HEK293 (cell line): Measurements from ENCODE around the gene LHFPL3.

Source experiments
- CTCF ChIA-PET: fragments of 350-600 bp; formaldehyde crosslinking; extraction: SDS; loops from one replicate; lab custom pipeline; 2021; ENCODE audit warnings: antibody characterized with exemption; lab: Yijun Ruan, JAX
- POLR2A ChIA-PET: fragments of 300-600 bp; formaldehyde crosslinking; extraction: SDS; loops from one replicate; lab custom pipeline; 2020; ENCODE audit warnings: antibody characterized with exemption, inconsistent platforms; lab: Yijun Ruan, JAX
- H3K27ac ChIP-seq: fragments of 200-500 bp; sonication (Bioruptor generic); 2 replicates; pipeline ENCODE4 v1.5.1; 2014; ENCODE audit warnings: low read depth, low read length, control low read depth, inconsistent platforms; ENCODE audit errors: extremely low read depth
- H3K36me3 ChIP-seq, 2 experiments: fragments of 200-500 bp in 1 of 2; sonication (Bioruptor generic) in 1 of 2; 1 replicate in 1 of 2; 2 replicates in 1 of 2; pipeline ENCODE4 v1.5.1; 2014 to 2017; ENCODE audit warnings: inconsistent platforms in 2 of 2, low read length in 2 of 2; ENCODE audit not compliant: control insufficient read depth in 2 of 2, insufficient read depth in 1 of 2
- H3K4me1 ChIP-seq: fragments of 200-500 bp; sonication (Bioruptor generic); 2 replicates; pipeline ENCODE4 v1.5.1; 2014; ENCODE audit warnings: mild to moderate bottlenecking, low read length, inconsistent platforms; ENCODE audit not compliant: control insufficient read depth, insufficient read depth
- H3K4me3 ChIP-seq: 2 replicates; pipeline ENCODE4 v1.5.1; 2011; ENCODE audit warnings: low read depth, mild to moderate bottlenecking, control low read depth, low read length, moderate library complexity
- H3K9me3 ChIP-seq: fragments of 200-500 bp; sonication (Bioruptor generic); 2 replicates; pipeline ENCODE4 v1.5.1; 2014; ENCODE audit warnings: low read depth, low read length, inconsistent platforms; ENCODE audit not compliant: control insufficient read depth, insufficient read depth
- HOXC10 ChIP-seq: sonication (generic); formaldehyde crosslinking; IDR thresholded peaks from 2 replicates; pipeline ENCODE4 v1.8.1; 2023; ENCODE audit warnings: mild to moderate bottlenecking, missing genetic modification reagents
- KLF7 ChIP-seq: fragments of 450-650 bp; formaldehyde crosslinking; IDR thresholded peaks from 2 replicates; pipeline ENCODE4 v1.5.1; 2016; ENCODE audit warnings: missing biosample characterization, missing genetic modification characterization, borderline replicate concordance
- SCRT1 ChIP-seq: fragments of 450-650 bp; formaldehyde crosslinking; IDR thresholded peaks from 2 replicates; pipeline ENCODE4 v1.5.1; 2016; ENCODE audit warnings: missing biosample characterization, missing genetic modification characterization, borderline replicate concordance
- SP2 ChIP-seq: fragments of 450-650 bp; formaldehyde crosslinking; IDR thresholded peaks from 2 replicates; pipeline ENCODE4 v1.5.1; 2016; ENCODE audit warnings: missing biosample characterization, missing genetic modification characterization
- TSHZ1 ChIP-seq: fragments of 450-650 bp; formaldehyde crosslinking; IDR thresholded peaks from 2 replicates; pipeline ENCODE4 v1.5.1; 2016; ENCODE audit warnings: missing biosample characterization, missing genetic modification characterization, borderline replicate concordance
- ZNF121 ChIP-seq: fragments of 450-650 bp; formaldehyde crosslinking; IDR thresholded peaks from 2 replicates; pipeline ENCODE4 v1.5.1; 2016; ENCODE audit warnings: missing biosample characterization, missing genetic modification characterization
- ZNF132 ChIP-seq: fragments of 450-650 bp; formaldehyde crosslinking; IDR thresholded peaks from 2 replicates; pipeline ENCODE4 v1.5.1; 2017; ENCODE audit warnings: missing biosample characterization, missing genetic modification characterization, borderline replicate concordance
- ZNF140 ChIP-seq: fragments of 450-650 bp; formaldehyde crosslinking; IDR thresholded peaks from 2 replicates; pipeline ENCODE4 v1.5.1; 2016; ENCODE audit warnings: missing biosample characterization, missing genetic modification characterization
- ZNF211 ChIP-seq: fragments of 450-650 bp; formaldehyde crosslinking; IDR thresholded peaks from 2 replicates; pipeline ENCODE4 v1.5.1; 2016; ENCODE audit warnings: low read depth, missing biosample characterization, missing genetic modification characterization
- ZNF398 ChIP-seq: fragments of 450-650 bp; formaldehyde crosslinking; IDR thresholded peaks from 2 replicates; pipeline ENCODE4 v1.5.1; 2017; ENCODE audit warnings: missing biosample characterization, missing genetic modification characterization
- ZNF488 ChIP-seq: fragments of 450-650 bp; formaldehyde crosslinking; IDR thresholded peaks from 2 replicates; pipeline ENCODE4 v1.5.1; 2016; ENCODE audit warnings: missing biosample characterization, missing genetic modification characterization
- ZNF518A ChIP-seq: fragments of 450-650 bp; formaldehyde crosslinking; conservative IDR thresholded peaks from 2 replicates; pipeline ENCODE4 v1.5.1; 2016; ENCODE audit warnings: low read depth, missing biosample characterization, missing genetic modification characterization
- ZNF530 ChIP-seq: fragments of 450-650 bp; formaldehyde crosslinking; IDR thresholded peaks from 2 replicates; pipeline ENCODE4 v1.5.1; 2016; ENCODE audit warnings: low read depth, missing biosample characterization, missing genetic modification characterization
- ZNF580 ChIP-seq: fragments of 450-650 bp; formaldehyde crosslinking; IDR thresholded peaks from 2 replicates; pipeline ENCODE4 v1.5.1; 2016; ENCODE audit warnings: missing biosample characterization, missing genetic modification characterization
- ZNF623 ChIP-seq: fragments of 450-650 bp; formaldehyde crosslinking; IDR thresholded peaks from 2 replicates; pipeline ENCODE4 v1.5.1; 2016; ENCODE audit warnings: missing biosample characterization, missing genetic modification characterization
- ZNF677 ChIP-seq: fragments of 450-650 bp; IDR thresholded peaks from 2 replicates; pipeline ENCODE4 v1.5.0; 2018; ENCODE audit warnings: missing biosample characterization, mild to moderate bottlenecking, missing genetic modification characterization, moderate library complexity
- ZNF692 ChIP-seq: fragments of 450-650 bp; formaldehyde crosslinking; IDR thresholded peaks from 2 replicates; pipeline ENCODE4 v1.5.1; 2016; ENCODE audit warnings: missing biosample characterization, missing genetic modification characterization
- ZSCAN30 ChIP-seq: fragments of 450-650 bp; IDR thresholded peaks from 2 replicates; pipeline ENCODE4 v1.5.1; 2018; ENCODE audit warnings: missing biosample characterization, mild to moderate bottlenecking, missing genetic modification characterization, moderate library complexity

Gene LHFPL3

GRCh38 chr7:104807671-104808070 is 479.3 kb downstream of the LHFPL3 start:
- TF ChIP-seq TSHZ1 (no peak), ZNF530 (tag by site-specific recombination) (no peak), SCRT1 (tag by site-specific recombination) (no peak), SP2 (tag by site-specific recombination) (no peak), ZNF132 (tag by site-specific recombination) (no peak), ZNF398 (no peak)
- CTCF ChIA-PET, result interaction anchor here (0.6 kb wide), 1 partner anchor 53 kb away, joined by 3 read pairs; no protein-coding TSS in a partner anchor
- no peak overlapping the region for H3K27ac ChIP-seq
- POLR2A ChIA-PET, result no interaction called here
- H3K4me3 ChIP-seq, result no peak overlapping the region
- no peaks in the 10 kb centered on the region for H3K36me3 ChIP-seq
- H3K4me1 ChIP-seq, result no peaks in the 10 kb centered on the region
- no peaks in the 10 kb centered on the region for H3K9me3 ChIP-seq

GRCh38 chr7:104809906-104810305 is 481.5 kb downstream of the LHFPL3 start:
- Histone ChIP-seq H3K4me1 (no peaks in the 10 kb centered on the region), H3K4me3 (no peak overlapping the region), H3K9me3 (no peaks in the 10 kb centered on the region), H3K27ac (no peak overlapping the region), H3K36me3 (no peaks in the 10 kb centered on the region)
- POLR2A ChIA-PET, result no interaction called here
- CTCF ChIA-PET, result interaction anchor here (0.7 kb wide), 1 partner anchor 35 kb away, joined by 3 read pairs; no protein-coding TSS in a partner anchor
- TF ChIP-seq ZNF121 (no peak), ZNF488 (tag by site-specific recombination) (no peak), ZNF580 (tag by site-specific recombination) (no peak), ZNF398 (no peak), ZNF677 (no peak), HOXC10 (CRISPR knock-in tag) (no peak), ZNF518A (no peak), ZNF692 (tag by site-specific recombination) (no peak), ZNF211 (tag by site-specific recombination) (no peak), ZNF140 (tag by site-specific recombination) (no peak), KLF7 (no peak), ZSCAN30 (no peak), ZNF623 (tag by site-specific recombination) (no peak), ZNF530 (tag by site-specific recombination) (no peak)
